Measurements from ENCODE around the gene SFXN3.

The SFXN3 gene

DNA sequence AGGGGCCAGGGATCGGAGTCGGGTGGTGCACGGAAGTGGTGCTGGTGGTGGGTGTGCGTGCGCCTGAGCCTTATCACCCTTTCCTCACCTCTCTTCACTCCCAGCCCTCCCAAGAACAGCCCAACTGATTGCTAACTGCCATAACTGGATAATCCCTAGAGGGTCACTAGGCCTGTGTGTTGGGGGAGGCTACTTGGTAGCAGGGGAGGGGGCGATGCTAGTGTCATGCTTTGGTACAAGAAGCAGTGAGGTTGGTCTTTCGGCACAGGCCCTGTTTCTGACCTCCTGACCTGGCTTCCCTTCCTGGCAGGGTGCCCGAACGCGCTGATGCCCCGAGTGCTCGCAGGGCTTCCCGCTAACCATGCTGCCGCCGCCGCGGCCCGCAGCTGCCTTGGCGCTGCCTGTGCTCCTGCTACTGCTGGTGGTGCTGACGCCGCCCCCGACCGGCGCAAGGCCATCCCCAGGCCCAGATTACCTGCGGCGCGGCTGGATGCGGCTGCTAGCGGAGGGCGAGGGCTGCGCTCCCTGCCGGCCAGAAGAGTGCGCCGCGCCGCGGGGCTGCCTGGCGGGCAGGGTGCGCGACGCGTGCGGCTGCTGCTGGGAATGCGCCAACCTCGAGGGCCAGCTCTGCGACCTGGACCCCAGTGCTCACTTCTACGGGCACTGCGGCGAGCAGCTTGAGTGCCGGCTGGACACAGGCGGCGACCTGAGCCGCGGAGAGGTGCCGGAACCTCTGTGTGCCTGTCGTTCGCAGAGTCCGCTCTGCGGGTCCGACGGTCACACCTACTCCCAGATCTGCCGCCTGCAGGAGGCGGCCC, 31.4 kb downstream of the SFXN3 start:
- DNase-seq (ENCODE audit: extremely low read depth, low read depth), result no peak
- H3K4me3 ChIP-seq (replicated peaks; ENCODE audit: low read depth, low read length), result peak overlapping the region; percentile 82
- TF ChIP-seq, protein P1, sequence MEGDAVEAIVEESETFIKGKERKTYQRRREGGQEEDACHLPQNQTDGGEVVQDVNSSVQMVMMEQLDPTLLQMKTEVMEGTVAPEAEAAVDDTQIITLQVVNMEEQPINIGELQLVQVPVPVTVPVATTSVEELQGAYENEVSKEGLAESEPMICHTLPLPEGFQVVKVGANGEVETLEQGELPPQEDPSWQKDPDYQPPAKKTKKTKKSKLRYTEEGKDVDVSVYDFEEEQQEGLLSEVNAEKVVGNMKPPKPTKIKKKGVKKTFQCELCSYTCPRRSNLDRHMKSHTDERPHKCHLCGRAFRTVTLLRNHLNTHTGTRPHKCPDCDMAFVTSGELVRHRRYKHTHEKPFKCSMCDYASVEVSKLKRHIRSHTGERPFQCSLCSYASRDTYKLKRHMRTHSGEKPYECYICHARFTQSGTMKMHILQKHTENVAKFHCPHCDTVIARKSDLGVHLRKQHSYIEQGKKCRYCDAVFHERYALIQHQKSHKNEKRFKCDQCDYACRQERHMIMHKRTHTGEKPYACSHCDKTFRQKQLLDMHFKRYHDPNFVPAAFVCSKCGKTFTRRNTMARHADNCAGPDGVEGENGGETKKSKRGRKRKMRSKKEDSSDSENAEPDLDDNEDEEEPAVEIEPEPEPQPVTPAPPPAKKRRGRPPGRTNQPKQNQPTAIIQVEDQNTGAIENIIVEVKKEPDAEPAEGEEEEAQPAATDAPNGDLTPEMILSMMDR (IDR thresholded peaks at IDR 0.05; ENCODE audit: low read depth, low read length, missing control alignments), result peak; percentile 40

DNA sequence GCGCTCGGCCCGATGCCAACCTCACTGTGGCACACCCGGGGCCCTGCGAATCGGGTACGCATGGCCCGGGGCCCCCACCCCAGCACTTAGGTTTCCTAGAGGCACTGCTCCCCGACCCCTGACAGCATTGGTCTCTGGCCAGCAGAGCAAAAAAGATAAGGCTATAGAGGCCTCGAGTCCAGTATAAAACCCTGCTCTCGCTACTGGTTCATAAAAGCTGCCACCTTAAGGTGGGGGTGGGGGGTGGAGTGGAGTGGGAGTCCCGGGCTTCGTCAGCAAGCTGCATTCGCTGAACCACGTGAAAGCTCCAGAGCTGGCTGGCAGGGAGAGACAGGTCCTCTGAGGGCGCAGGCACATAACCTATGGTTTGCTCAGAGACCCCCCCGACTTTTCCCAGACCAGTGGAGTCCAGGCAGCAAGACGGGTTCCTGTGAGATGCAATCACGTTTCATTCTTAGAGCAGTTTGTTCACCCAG, 32.1 kb downstream of the SFXN3 start:
- TF ChIP-seq, protein P1 (IDR thresholded peaks at IDR 0.05; ENCODE audit: low read depth, low read length, missing control alignments), result no peak
- H3K4me3 ChIP-seq (replicated peaks; ENCODE audit: low read depth, low read length), result peak overlapping the region; percentile 82
- DNase-seq (ENCODE audit: extremely low read depth, low read depth), result no peak

DNA sequence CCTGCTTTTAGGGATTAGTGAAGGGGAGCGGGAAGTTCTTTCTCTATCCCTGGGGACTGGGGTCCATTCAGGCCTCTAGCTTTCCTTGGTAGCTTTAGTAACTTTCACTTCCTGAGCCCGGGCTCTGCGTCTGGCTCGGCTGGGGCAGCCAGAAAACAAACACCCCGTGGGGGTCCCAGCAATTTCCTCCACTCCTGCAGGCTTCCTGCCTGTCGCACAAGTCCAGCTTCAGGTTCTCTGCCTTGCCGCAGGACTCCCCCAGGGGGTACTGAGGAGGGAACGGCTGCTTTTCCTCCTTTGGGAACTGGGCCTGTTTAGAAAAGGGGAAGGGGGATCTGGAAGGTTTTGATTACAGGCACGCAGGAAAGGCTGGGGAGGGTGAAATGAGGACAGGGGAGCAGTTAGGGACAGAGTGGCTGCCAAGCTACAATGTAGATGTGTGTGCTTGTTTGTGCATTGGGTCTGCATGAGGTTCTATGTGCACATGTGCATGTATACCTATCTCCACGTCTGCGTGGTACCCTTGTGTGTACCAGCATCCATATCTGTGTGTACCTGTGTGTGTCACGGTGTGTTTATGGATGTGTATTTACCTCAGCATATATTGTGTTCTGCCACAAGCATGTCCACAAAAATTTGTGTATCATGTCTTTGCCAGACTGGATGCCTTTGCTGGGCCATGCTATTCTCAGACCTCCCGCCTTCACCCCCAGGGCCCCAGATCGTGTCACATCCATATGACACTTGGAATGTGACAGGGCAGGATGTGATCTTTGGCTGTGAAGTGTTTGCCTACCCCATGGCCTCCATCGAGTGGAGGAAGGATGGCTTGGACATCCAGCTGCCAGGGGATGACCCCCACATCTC, 32.7 kb downstream of the SFXN3 start:
- TF ChIP-seq, protein P1 (IDR thresholded peaks at IDR 0.05; ENCODE audit: low read depth, low read length, missing control alignments), result no peak
- no peak for DNase-seq (ENCODE audit: extremely low read depth, low read depth)
- H3K4me3 ChIP-seq (replicated peaks; ENCODE audit: low read depth, low read length), result peak overlapping the region; percentile 82

- H3K4me3 ChIP-seq (replicated peaks; ENCODE audit: low read depth, low read length), result peak overlapping the region; percentile 82
- DNase-seq (ENCODE audit: extremely low read depth, low read depth), result no peak
- TF ChIP-seq, protein P1 (IDR thresholded peaks at IDR 0.05; ENCODE audit: low read depth, low read length, missing control alignments), result no peak
Observed at GRCh38 chr10:101064415-101065030, 33.5 kb downstream of the SFXN3 start.

GRCh38 chr10:101065481-101066145, 34.6 kb downstream of the SFXN3 start:
- DNase-seq (ENCODE audit: extremely low read depth, low read depth), result no peak
- TF ChIP-seq, protein P1 (IDR thresholded peaks at IDR 0.05; ENCODE audit: low read depth, low read length, missing control alignments), result no peak
- H3K4me3 ChIP-seq (replicated peaks; ENCODE audit: low read depth, low read length), result peak overlapping the region; percentile 54
